Liver (tissue), 9 donors: Measurements from ENCODE around the gene HSF2BP. TPM values are rescaled to one million over a fixed set of nuclear protein-coding genes. Genes with fewer than 3 reads are reported as not detected.

Experiments used
- DNase-seq: peaks from one replicate; pipeline ENCODE4 v3.0.0-alpha.2; 2017; ENCODE audit warnings: low spot score
- H3K27ac ChIP-seq, 2 donors: one replicate each; pipeline ENCODE4 v1.7.0; 2013; ENCODE audit warnings: inconsistent platforms in 2 of 2, low read length in 2 of 2, control low read depth in 1 of 2, low read depth in 1 of 2, mild to moderate bottlenecking in 1 of 2
- H3K27me3 ChIP-seq, 4 donors: one replicate each; pipeline versions ENCODE4 v1.6.1 to v1.7.0; 2013; ENCODE audit warnings: low read length in 3 of 4, inconsistent platforms in 1 of 4, mild to moderate bottlenecking in 1 of 4, moderate library complexity in 1 of 4; ENCODE audit not compliant: control insufficient read depth in 4 of 4, insufficient read depth in 4 of 4
- H3K36me3 ChIP-seq, 4 donors: one replicate each; pipeline versions ENCODE4 v1.6.1 to v1.7.0; 2013; ENCODE audit warnings: low read length in 3 of 4, mild to moderate bottlenecking in 3 of 4, low read depth in 1 of 4, moderate library complexity in 1 of 4; ENCODE audit not compliant: control insufficient read depth in 4 of 4, insufficient read depth in 3 of 4
- H3K4me1 ChIP-seq, 4 donors: one replicate each; pipeline versions ENCODE4 v1.6.1 to v1.7.0; 2013; ENCODE audit warnings: low read length in 3 of 4, mild to moderate bottlenecking in 3 of 4, moderate library complexity in 1 of 4; ENCODE audit not compliant: control insufficient read depth in 4 of 4, insufficient read depth in 4 of 4
- H3K4me3 ChIP-seq, 3 donors: one replicate each; pipeline versions ENCODE4 v1.6.1 to v1.7.0; 2013; ENCODE audit warnings: low read length in 3 of 3, control low read depth in 1 of 3, low read depth in 1 of 3, mild to moderate bottlenecking in 1 of 3
- H3K9ac ChIP-seq, 2 donors: one replicate each; pipeline ENCODE4 v1.7.0; 2013; ENCODE audit warnings: low read length in 2 of 2, mild to moderate bottlenecking in 2 of 2, moderate library complexity in 2 of 2, control low read depth in 1 of 2, low read depth in 1 of 2
- H3K9me3 ChIP-seq, 4 donors: one replicate each; pipeline versions ENCODE4 v1.6.1 to v1.7.0; 2013; ENCODE audit warnings: low read length in 3 of 4; ENCODE audit not compliant: control insufficient read depth in 4 of 4
- ATF3 ChIP-seq: IDR thresholded peaks from 2 replicates; pipeline ENCODE4 v1.6.1; 2016; ENCODE audit warnings: antibody characterized with exemption
- EGR1 ChIP-seq, 2 donors: IDR thresholded peaks; 2 replicates each; pipeline ENCODE4 v1.6.1; 2016 to 2018; ENCODE audit warnings: antibody characterized with exemption in 2 of 2, low read depth in 2 of 2
- FOXA1 ChIP-seq: IDR thresholded peaks from 2 replicates; pipeline ENCODE4 v1.6.1; 2016; ENCODE audit warnings: antibody characterized with exemption
- FOXA2 ChIP-seq: IDR thresholded peaks from 2 replicates; pipeline ENCODE4 v1.6.1; 2016; ENCODE audit warnings: antibody characterized with exemption
- GABPA ChIP-seq, 2 donors: IDR thresholded peaks in 1 of 2; conservative IDR thresholded peaks in 1 of 2; 2 replicates each; pipeline ENCODE4 v1.6.1; 2016; ENCODE audit warnings: antibody characterized with exemption in 2 of 2, mild to moderate bottlenecking in 1 of 2, moderate library complexity in 1 of 2
- HNF4A ChIP-seq, 2 donors: conservative IDR thresholded peaks; 2 replicates each; pipeline ENCODE4 v1.6.1; 2016; ENCODE audit warnings: antibody characterized with exemption in 2 of 2, mild to moderate bottlenecking in 2 of 2
- HNF4G ChIP-seq: IDR thresholded peaks from 2 replicates; pipeline ENCODE4 v1.6.1; 2016; ENCODE audit warnings: antibody characterized with exemption
- JUND ChIP-seq, 2 donors: IDR thresholded peaks; 2 replicates each; pipeline ENCODE4 v1.6.1; 2016; ENCODE audit warnings: antibody characterized with exemption in 2 of 2
- MAX ChIP-seq: IDR thresholded peaks from 2 replicates; pipeline ENCODE4 v1.6.1; 2016; ENCODE audit warnings: antibody characterized with exemption
- NR2F2 ChIP-seq: IDR thresholded peaks from 2 replicates; pipeline ENCODE4 v1.6.1; 2016; ENCODE audit warnings: antibody characterized with exemption
- REST ChIP-seq: IDR thresholded peaks from 2 replicates; pipeline ENCODE4 v1.6.1; 2016; ENCODE audit warnings: antibody characterized with exemption, mild to moderate bottlenecking
- RXRA ChIP-seq, 2 donors: IDR thresholded peaks; 2 replicates each; pipeline ENCODE4 v1.6.1; 2017 to 2018; ENCODE audit warnings: antibody characterized with exemption in 2 of 2, mild to moderate bottlenecking in 1 of 2
- SP1 ChIP-seq: IDR thresholded peaks from 2 replicates; pipeline ENCODE4 v1.6.1; 2018; ENCODE audit warnings: antibody characterized with exemption, mild to moderate bottlenecking
- TAF1 ChIP-seq: conservative IDR thresholded peaks from 2 replicates; pipeline ENCODE4 v1.6.1; 2016; ENCODE audit warnings: antibody characterized with exemption, mild to moderate bottlenecking
- YY1 ChIP-seq: IDR thresholded peaks from 2 replicates; pipeline ENCODE4 v1.6.1; 2016; ENCODE audit warnings: antibody characterized with exemption, mild to moderate bottlenecking
- ZBTB33 ChIP-seq: IDR thresholded peaks from 2 replicates; pipeline ENCODE4 v1.6.1; 2016; ENCODE audit warnings: antibody characterized with exemption
- WGBS: extraction: QIAGEN DNeasy Blood & Tissue Kit; methylation state at CpG from one replicate; pipeline ENCODE4 v1.1.7; 2013; 5-methylcytosine and 5-hydroxymethylcytosine counted together
- polyA plus RNA-seq, 2 donors: library from polyadenylated mRNA; stranded (reverse) in 1 of 2; unstranded in 1 of 2; fragments of 200-250 nt in 1 of 2; fragments of >200 nt in 1 of 2; fragmentation: Nextera tagmentation in 1 of 2; extraction: Ambion mirVana in 1 of 2; gene quantifications; one replicate each; pipeline versions ENCODE4 v1.2.1 to v1.2.3, GENCODE V29; 2013 to 2015
- total RNA-seq, 2 donors: library from RNA; depleted of rRNA; stranded (reverse); fragments of >200 nt; gene quantifications; one replicate each; pipeline ENCODE4 v1.2.3, GENCODE V29; 2014
- TF ChIP-seq, protein P1 (sequence below): fragments of 150-350 bp; IDR thresholded peaks from 2 replicates; pipeline ENCODE4 v1.5.1; 2017; ENCODE audit warnings: improper control_type of control experiment, low read depth, low read length; ENCODE audit not compliant: missing input control
- donor health status: healthy.
- donor health status: healthy.
- donor health status: healthy.
- donor health status: healthy.
- donor health status: healthy.

HSF2BP gene
- total and polyA plus RNA-seq, 4 donors, result 0.14 to 0.33 (median 0.16) TPM; not detected in 1

DNA sequence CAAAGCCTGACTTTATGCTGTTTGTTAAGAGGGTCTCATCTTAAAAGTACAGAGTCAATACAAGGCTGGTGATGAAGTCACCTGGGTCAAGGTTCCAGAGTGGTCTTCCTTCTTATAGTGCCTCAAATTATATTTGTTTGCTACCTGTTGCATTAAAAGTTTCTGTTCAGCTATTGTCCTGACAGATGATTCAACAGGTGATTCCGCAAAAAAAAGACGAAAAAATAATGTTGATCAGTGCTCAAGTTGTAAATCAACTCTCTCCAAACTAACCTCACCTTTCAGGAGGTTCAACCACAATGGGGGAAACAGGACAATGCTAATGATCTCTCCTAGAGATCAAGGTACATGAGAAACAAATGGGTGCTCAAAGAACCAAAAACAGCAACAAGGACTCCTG is 35.7 kb downstream of the HSF2BP start:
- Histone ChIP-seq H3K9ac (no peak overlapping the region), H3K27ac (no peak overlapping the region), H3K4me1 (no peaks in the 10 kb centered on the region), H3K9me3 (peaks cover 0 to 7% (median 4%) of the 10 kb centered on the region in 4 donors), H3K36me3 (no peaks in the 10 kb centered on the region), H3K4me3 (no peak overlapping the region), H3K27me3 (no peaks in the 10 kb centered on the region)
- WGBS, result 97% methylated on average over 2 of the region's 2 CpGs
- TF ChIP-seq HNF4G (no peak), YY1 (no peak), ATF3 (no peak), EGR1 (IDR thresholded peaks at IDR 0.05; ENCODE audit: low read depth in 2 of 2) (no peak), ZBTB33 (no peak), GABPA (IDR thresholded peaks at IDR 0.05 in 1 of 2, conservative IDR thresholded peaks at IDR 0.05 in 1 of 2) (no peak), MAX (no peak), RXRA (IDR thresholded peaks at IDR 0.05) (no peak), JUND (IDR thresholded peaks at IDR 0.05) (no peak), NR2F2 (no peak), FOXA2 (no peak), SP1 (no peak), REST (no peak), TAF1 (no peak)
- TF ChIP-seq, protein P1, sequence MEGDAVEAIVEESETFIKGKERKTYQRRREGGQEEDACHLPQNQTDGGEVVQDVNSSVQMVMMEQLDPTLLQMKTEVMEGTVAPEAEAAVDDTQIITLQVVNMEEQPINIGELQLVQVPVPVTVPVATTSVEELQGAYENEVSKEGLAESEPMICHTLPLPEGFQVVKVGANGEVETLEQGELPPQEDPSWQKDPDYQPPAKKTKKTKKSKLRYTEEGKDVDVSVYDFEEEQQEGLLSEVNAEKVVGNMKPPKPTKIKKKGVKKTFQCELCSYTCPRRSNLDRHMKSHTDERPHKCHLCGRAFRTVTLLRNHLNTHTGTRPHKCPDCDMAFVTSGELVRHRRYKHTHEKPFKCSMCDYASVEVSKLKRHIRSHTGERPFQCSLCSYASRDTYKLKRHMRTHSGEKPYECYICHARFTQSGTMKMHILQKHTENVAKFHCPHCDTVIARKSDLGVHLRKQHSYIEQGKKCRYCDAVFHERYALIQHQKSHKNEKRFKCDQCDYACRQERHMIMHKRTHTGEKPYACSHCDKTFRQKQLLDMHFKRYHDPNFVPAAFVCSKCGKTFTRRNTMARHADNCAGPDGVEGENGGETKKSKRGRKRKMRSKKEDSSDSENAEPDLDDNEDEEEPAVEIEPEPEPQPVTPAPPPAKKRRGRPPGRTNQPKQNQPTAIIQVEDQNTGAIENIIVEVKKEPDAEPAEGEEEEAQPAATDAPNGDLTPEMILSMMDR, result no peak
- DNase-seq, result no peak

DNA sequence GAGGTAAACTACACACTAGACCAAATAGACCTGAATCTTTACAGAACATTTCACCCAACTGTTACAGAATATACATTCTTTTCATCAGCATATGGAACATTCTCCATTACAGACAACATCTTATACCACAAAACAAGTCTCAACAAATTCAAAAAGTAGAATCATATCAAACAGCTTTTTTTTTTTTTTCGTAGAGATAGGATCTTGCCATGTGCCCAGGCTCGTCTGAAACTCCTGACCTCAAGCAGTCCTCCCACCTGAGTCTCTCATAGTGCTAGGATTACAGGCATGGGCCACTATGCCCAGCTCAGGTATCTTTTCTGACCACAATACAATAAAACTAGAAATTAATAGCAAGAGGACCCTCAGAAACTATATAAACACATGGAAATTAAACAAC is 36.5 kb downstream of the HSF2BP start:
- TF ChIP-seq REST, result no peak
- no peak for TF ChIP-seq RXRA (IDR thresholded peaks at IDR 0.05)
- TF ChIP-seq, protein P1, result no peak
- TF ChIP-seq HNF4A (conservative IDR thresholded peaks at IDR 0.05), result no peak
- TF ChIP-seq EGR1 (IDR thresholded peaks at IDR 0.05; ENCODE audit: low read depth in 2 of 2), result no peak
- TF ChIP-seq JUND (IDR thresholded peaks at IDR 0.05), result no peak
- no peak for TF ChIP-seq YY1
- TF ChIP-seq FOXA1, result no peak
- DNase-seq, result no peak
- H3K9ac ChIP-seq, result no peak overlapping the region

More for the DNA sequence above, 36.5 kb downstream of the HSF2BP start:
- WGBS, result 84% methylated on average over 2 of the region's 2 CpGs
- Histone ChIP-seq H3K36me3 (no peaks in the 10 kb centered on the region), H3K27me3 (no peaks in the 10 kb centered on the region), H3K4me1 (no peaks in the 10 kb centered on the region), H3K27ac (no peak overlapping the region), H3K4me3 (no peak overlapping the region), H3K9me3 (peaks cover 0 to 7% (median 4%) of the 10 kb centered on the region in 4 donors)
